ENCODE data around the gene KDM8. TPM values are rescaled to one million over a fixed set of nuclear protein-coding genes. Genes with fewer than 3 reads are reported as not detected.

KDM8 gene
- total and polyA plus RNA-seq, 9 of the 15 experiments (the other 6 are each of a cell fraction or from before 2014, with no cell fraction given), result 0.61 to 9.1 (median 5.4) TPM

- TF ChIP-seq MITF (IDR thresholded peaks at IDR 0.05), result 0 out of 2 replicates have a peak, but pooled peaks have one; percentile 46
- TF ChIP-seq SAFB (IDR thresholded peaks at IDR 0.05; ENCODE audit: borderline replicate concordance, low read depth, low read length), result no peak
- 0 out of 2 replicates have a peak, but pooled peaks have one; percentile 18 for TF ChIP-seq RBFOX2 (IDR thresholded peaks at IDR 0.05; ENCODE audit: low read depth, low read length)
- TF ChIP-seq E2F5 (CRISPR knock-in tag; IDR thresholded peaks at IDR 0.05), result no peak
- TF ChIP-seq ZBTB5 (IDR thresholded peaks at IDR 0.05), result no peak
- TF ChIP-seq TFAP4 (CRISPR knock-in tag; IDR thresholded peaks at IDR 0.05; ENCODE audit: borderline replicate concordance), result peak; percentile 80
- no peak for TF ChIP-seq SNAPC5 (CRISPR knock-in tag; IDR thresholded peaks at IDR 0.05)
- no peak for TF ChIP-seq IRF2 (CRISPR knock-in tag; IDR thresholded peaks at IDR 0.05)
- no peak for TF ChIP-seq CBFB (CRISPR knock-in tag; IDR thresholded peaks at IDR 0.05)
- no peak for TF ChIP-seq ARID3A (IDR thresholded peaks at IDR 0.05; ENCODE audit: borderline replicate concordance, low read depth, low read length)
- TF ChIP-seq CTCF (IDR thresholded peaks at IDR 0.05 in 2 of 3, conservative IDR thresholded peaks at IDR 0.05 in 1 of 3; ENCODE audit: insufficient read depth in 2 of 3, low read depth in 1 of 3, low read length in 3 of 3), result peak in 1 of 3 experiments; percentile 16; a peak in 1 of 6 replicates
- no peak for TF ChIP-seq POLR2A (conservative IDR thresholded peaks at IDR 0.05)
- TF ChIP-seq ZNF175 (CRISPR knock-in tag; IDR thresholded peaks at IDR 0.05; ENCODE audit: low read depth), result no peak
- no peak for TF ChIP-seq NFXL1 (CRISPR knock-in tag; IDR thresholded peaks at IDR 0.05)
- TF ChIP-seq HEY1 (CRISPR knock-in tag; IDR thresholded peaks at IDR 0.05; ENCODE audit: borderline replicate concordance), result no peak
- no peak for TF ChIP-seq NFE2L1 (tag; IDR thresholded peaks at IDR 0.05; ENCODE audit: borderline replicate concordance, low read depth)
- no peak for TF ChIP-seq ADNP (tag; IDR thresholded peaks at IDR 0.05)
- no peak for TF ChIP-seq ZNF586 (CRISPR knock-in tag; conservative IDR thresholded peaks at IDR 0.05)
- TF ChIP-seq ZC3H4 (CRISPR knock-in tag; IDR thresholded peaks at IDR 0.05; ENCODE audit: borderline replicate concordance), result no peak
These were observed 34.8 kb downstream of the KDM8 start (continued) for GRCh38 chr16:27238016-27238587.

Data from K562 (cell line).